Ramos (cell line): ENCODE data around the gene LDLRAP1.

ENCODE experiments used
- in situ Hi-C: fragments of 300-500 bp; cut with MboI; formaldehyde crosslinking; loops from one replicate; pipeline ENCODE4 v1.14.3; 2022; ENCODE audit warnings: low sequenced_read_pairs; ENCODE audit not compliant: unreplicated experiment

The LDLRAP1 gene

DNA sequence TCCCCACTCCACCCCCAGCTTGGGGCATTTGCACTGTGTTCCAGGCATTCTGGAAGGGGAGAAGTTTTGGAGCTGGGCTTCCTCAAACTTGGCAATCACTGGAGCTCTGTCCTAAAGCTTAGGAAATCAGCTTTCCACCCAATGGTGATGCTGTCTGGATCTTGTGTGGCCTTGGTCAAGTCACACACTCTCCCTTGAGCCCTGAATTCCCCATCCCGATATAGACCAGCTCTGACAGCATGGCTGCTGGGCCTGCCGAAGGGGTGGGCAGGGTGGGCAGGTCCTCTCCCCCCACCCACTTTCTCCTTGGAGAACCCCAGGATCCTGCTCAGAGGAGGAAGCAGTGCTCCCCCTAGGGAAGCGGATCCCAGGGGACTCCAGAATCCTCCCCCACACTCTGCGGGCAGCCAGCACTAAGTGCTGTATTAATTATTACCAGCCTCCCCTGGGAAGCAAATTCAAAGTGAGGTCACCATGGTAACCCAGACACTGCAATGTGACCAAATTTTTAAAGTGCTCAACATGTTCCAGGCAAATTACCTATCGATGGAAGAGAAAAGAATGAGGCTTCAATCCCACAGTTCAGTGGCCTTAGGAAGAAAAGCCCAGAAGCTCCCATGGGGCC is 21.3 kb upstream of the LDLRAP1 start:
- in situ Hi-C loops, result loop anchor here (10.0 to 25.0 kb wide), 2 partner anchors 110 to 273 kb away; partner anchors contain the start of gene RHCE

DNA sequence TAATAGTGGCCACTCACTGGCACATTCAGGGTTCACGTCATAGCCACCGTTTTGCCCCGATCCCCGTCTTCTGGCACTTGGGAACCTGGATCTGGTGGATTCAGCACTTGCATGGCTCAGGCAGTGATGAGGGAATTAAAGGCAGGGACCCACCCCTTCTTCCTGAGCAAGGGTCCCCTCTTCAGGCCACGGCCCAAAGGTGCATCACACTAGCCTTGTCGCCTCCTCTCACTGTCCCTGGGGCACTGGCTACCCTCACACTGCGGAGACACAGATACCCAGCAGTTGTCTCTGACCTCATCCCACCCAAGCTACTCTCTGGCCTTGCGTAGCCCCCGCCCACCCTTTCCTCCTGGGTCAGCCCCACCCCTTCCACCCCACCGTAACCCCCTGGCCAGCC is 19.9 kb upstream of the LDLRAP1 start:
- in situ Hi-C loops, result loop anchor here (10.0 to 25.0 kb wide), 2 partner anchors 111 to 271 kb away; partner anchors contain the start of gene RHCE

DNA sequence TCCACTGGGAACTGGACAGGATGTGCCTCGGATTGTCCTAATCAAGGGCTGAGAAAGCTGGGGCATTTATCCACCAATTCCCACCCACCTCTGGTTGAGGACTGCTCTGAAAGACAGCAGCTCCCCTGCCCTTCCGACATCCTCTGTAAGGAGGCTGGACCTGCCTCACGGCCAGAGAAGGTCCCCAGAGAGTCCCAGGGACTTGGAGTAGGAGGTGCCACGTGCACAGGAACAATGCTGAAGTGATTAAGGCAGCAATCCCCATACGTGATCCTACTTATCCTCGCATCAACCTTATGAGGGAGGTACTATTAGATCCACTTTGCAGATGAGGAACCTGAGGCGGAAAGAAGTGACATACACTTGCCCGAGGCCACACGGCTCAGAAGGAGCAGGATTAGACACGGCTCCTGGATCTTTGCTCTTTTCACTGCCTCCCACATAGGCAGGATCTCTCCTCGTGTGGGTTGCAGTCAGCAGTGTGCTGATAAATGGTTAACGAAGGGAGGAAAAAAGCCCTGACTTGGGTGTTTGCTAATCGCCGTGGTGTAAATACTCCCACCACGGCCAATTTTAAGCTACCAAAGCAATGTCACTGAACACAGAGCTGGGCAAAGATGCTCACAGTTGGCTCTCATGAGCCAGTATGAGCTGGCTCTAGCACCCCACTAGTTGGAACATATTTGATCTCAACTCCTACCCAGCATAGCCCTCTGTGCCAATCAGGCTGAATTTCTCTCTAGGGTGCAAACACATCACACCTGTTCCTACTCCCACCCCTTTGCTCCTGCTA is 18.6 kb upstream of the LDLRAP1 start:
- in situ Hi-C loops, result loop anchor here (10.0 to 25.0 kb wide), 2 partner anchors 112 to 270 kb away; partner anchors contain the start of gene RHCE

DNA sequence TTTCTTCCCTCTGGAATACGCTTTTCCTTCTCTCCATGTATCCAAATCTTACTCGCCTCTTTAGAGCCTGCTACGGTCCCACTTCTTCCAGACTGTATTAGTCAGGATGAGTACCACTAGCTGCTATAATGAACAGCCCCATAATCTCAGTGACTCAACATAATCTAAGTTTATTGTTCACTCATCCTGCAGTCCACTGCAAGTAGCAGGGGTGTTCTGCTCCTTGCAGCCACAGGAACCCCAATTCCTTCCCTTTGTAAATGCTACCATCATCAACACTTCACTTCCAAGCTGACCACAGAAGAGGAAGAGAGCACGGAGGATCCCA is 18.1 kb upstream of the LDLRAP1 start:
- in situ Hi-C loops, result loop anchor here (10.0 kb wide), 1 partner anchor 269 kb away; no protein-coding TSS in a partner anchor

DNA sequence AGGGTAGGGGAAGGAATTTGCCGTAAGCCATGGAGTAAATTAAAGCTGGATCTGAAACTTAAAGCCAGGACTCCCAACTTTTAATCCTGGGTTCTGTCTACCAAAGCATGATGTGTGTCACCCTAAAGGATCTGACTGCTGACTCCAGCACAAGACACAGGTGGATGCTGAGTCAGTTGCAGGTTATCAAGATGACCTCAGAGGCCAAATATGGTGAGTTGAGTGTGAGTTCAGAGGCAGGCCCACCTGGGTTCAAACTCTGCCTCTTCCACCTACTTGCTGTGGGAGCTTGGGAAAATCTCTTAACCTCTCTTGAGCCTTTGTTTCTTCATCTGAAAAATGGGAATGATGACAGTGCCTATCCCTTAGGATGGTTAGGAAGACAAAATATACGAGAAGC is 16.7 kb upstream of the LDLRAP1 start:
- in situ Hi-C loops, result loop anchor here (10.0 kb wide), 1 partner anchor 268 kb away; no protein-coding TSS in a partner anchor

DNA sequence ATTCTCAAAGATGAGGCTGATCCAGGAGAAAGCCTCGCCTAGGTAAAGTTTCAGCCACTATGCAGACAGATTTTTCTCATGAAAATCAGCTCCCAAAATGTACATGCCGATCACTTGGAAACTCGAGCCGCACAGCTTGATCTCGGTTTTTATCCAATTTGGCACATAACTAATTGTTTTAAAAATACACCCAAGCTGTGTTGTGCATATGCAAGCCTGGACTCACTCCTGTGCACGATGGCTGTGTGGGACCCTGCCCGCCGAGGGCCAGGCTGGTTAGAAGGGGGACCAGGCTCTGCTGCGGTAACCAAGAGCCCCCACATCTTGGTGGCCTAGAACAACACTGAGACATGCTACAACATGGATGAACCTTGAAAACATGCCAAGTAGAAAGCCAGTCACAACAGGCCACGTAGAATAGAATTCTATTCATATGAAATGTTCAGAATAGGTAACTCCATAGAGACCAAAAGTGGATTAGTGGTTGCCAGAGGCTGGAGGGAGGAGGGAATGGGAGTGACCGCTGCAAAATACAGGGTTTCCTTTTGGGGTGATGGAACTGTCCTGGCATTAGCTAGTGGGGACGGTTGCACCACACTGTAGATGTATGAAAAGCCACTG is 16.1 kb upstream of the LDLRAP1 start:
- in situ Hi-C loops, result loop anchor here (10.0 kb wide), 1 partner anchor 267 kb away; no protein-coding TSS in a partner anchor

DNA sequence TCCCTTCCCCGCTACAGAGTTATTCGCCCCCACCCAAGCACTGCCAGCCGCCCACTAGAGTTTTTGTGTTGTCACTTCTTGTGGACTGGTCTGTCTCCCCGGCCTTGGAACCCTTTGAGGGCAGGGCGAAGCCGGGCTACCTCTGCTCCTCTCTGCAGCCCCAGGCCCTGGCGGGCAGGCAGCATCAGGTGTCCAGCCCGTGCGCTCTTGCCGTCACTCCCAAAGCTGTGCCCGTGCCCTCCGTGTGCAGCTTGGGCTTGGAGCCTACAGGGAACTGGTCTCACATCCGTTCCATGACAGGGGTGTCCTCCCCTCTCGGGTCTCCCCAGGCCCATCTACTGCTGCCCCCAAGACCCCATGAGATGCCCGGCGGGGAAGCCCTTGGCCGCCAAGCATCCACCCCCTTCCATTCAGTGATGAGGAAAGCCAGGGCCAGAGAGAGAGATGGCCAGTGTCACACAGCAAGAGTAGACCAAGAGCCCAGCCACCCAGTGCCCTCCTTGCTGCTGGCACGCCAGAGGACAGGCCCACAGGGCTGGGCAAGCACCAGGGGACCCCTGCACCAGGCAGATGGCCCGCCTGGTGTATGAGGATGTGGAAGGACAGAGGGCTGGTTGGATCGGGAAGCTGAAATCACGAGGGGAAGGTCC is 15.3 kb upstream of the LDLRAP1 start:
- in situ Hi-C loops, result loop anchor here (10.0 kb wide), 1 partner anchor 267 kb away; no protein-coding TSS in a partner anchor

DNA sequence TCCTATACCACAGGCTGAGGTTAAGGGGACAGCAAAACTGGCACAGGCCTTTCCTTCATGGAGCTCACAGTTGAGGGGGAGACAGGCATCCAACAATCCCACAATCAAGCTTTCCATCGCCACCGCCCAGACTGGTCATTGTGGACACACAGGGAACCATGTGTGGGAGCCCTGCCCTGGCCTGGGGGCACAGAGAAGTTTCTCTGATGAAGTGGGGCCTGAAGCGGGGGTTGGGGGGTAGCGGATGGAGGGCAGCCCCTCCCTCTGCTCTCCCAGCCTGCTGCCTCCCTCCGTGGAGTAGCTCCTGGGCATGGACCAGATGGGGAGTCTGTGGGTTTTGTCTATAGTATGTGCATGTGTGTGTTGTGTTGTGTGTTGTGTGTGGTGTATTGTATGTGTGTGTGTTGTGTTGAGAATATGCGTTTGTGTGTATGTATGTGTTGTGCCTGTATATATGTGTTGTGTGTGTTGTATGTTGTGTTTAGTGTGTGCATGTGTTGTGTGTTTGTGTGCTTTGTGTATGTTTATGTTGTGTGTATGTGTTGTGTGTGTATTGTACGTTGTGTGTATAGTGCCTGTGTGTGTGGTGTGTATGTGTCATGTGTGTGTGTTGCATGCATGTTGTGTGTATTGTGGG is 14.4 kb upstream of the LDLRAP1 start:
- in situ Hi-C loops, result loop anchor here (10.0 kb wide), 1 partner anchor 266 kb away; no protein-coding TSS in a partner anchor

DNA sequence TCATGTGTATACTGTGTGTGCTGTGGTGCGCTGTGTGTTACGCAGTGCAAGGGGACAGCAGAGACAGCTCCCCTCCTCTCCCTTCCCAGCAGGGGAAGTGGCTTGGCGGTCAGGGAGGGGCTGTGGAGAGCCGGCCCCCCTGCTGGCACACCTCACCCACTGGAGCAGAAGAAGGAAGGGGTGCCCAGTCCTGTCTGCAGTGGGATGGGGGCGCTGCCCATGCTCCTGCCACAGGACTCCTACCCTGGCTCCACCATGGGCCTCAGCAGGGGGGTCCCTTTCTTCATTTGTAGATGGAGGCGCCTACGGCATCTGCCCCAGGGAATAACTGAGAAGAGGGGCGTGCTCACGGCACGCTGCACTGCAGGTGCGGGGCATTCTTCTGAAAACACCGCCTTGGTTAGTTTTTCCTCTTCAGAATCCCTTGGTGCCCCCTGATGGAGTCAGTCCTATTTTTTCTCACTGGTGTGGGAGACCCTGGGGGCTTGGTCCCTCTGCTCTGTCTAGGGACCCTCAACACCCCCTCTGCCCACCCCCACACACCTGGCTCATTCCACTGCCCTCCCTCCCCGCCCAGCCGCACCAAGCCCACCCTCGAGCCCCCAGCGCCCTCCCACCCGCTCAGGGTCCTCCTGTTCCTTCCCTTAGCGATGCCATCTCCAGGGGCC is 13.8 kb upstream of the LDLRAP1 start:
- in situ Hi-C loops, result loop anchor here (10.0 kb wide), 1 partner anchor 265 kb away; no protein-coding TSS in a partner anchor

DNA sequence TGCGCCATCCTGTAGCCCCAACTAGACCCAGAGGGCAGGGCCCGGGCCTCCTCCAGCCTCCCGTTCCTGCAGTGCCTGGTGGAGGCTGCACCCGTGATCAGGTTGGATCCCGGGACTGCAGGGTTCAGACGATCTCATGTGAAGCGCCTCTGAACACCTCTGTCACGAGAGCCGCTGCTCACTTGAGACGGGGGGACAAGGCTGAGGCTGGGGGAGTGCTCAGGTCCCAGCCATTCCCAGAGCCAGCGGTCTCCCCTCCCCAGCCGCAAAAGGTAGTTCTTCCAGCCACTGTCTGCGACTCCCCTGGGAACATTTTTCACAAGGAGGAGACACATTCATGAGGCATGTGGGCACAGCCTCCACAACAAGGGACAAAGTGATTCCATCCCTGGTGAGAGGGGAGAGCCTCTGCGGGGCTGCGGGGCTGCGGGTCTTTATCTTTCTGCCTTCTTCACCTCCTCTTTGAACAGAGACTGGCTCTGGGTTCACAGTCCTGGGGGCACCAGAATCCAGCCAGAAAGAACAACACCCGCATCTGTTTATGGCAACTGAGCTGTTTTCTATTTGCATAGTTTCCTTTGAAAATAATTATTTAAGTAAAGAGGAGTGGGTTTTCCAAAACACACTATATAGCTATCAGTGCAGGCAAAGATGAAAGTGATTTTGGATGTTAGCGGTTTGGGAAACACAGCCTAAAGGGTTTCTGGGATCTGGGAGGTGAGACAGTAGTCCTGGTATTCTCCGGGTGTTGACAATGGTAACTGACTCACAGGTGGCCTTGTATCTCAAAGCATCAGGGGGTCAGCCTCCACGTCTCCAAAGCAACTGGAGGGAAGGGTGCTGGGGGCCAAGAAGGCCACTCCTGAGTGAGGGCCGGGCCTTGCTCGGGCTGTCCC is 13.0 kb upstream of the LDLRAP1 start:
- in situ Hi-C loops, result no loop called here

DNA sequence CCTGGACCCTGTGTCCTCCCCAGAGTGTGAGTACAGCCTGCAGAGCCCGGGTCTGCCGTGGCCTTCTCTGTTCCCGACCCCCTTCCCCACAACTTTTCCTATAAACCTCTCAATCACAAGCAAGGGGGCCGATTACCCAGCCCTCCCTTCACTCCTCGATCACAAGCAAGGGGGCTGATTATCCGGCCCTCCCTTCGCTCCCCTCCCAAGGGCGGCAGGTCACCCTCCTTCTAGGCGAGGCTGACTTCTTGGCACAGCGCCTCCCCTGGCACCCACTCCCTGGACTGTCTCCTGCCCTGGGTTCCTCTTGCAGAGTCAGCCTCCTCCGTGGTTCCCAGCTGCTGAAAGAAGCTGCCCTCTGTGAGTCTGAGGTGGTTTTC is 12.3 kb upstream of the LDLRAP1 start:
- in situ Hi-C loops, result no loop called here

DNA sequence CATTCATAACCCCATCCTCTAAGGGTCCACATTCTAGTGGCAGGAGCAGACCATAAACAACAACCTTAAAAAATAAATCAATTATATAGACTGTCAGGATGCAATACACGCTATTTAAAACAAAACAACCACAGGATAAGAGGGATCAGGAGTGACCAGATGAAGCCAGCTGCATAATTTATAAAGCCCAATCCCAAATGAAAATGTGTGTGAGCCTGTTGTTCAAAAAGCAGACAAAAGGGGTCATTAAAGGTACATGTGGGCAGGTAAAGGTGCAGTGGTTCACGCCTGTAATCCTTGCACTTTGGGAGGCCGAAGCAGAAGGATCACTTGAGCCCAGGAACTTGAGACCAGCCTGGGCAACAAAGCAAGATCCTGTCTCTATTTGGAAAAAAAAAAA is 10.4 kb upstream of the LDLRAP1 start:
- in situ Hi-C loops, result no loop called here

DNA sequence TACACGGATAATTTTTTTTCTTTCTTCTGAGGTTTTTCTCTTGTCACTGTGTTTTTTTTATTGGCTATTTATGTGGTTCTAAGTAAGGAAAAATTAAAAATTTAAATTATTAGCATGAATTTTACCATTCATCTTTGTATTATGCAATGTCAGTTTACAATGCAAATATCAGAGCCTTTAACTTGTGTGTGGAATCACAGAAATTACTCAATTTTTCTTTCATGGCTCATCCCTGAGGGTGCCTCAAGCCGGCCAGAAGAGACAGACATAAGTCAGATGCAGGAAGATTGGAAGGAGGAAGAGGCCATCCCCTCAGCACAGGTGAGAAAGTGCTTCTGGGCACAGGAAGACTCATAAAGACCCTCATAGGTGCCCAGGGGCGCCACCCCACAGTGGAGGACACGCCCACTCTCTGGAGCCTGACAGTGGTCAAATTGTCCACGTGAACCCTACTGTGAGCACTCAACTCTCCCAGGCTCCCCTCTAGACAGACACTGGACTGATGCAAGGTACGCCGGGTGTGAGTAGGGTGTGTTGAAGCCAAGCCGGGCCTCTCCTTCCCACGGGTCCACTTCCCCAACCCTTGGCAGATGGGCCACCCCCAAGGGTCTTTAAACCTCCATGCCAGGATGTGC is 9.5 kb upstream of the LDLRAP1 start:
- in situ Hi-C loops, result no loop called here

DNA sequence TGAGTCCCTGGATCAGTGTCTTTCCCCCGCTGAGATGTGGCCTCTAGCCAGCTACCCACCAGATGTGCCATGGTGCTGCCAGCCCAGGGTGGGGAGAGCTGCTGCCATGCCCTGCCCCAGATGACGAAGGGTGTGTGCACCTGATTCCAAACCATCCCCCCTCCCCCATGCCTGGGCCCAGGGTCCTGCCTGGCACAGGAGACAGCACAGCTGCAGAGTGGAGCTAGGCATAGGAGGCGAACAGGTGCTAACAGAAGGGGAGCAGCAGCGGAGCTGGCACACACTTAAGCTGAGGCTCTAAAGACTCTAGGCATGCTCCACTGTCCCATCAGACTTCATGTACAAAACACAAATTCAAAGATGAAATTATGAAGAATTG is 9.0 kb upstream of the LDLRAP1 start:
- in situ Hi-C loops, result no loop called here

DNA sequence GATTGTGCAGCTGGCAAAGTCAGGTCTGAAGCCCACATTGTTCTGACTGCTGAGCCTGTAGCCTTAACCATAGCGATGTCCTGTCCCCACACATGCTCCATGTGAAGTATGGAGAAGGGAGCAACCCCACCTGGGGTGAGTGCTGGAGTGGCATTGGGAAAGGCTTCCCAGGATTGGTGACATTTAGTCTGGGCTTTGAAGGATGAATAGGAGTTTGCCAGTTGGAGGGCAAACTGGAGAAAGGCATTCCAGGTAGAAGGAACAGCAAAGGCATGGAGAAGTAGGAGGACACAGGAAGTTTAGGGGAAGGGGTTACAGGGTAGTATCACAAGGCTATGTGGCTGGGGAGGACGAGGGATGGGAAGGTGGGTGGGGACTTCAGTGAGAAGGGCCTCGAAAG is 7.3 kb upstream of the LDLRAP1 start:
- in situ Hi-C loops, result no loop called here

DNA sequence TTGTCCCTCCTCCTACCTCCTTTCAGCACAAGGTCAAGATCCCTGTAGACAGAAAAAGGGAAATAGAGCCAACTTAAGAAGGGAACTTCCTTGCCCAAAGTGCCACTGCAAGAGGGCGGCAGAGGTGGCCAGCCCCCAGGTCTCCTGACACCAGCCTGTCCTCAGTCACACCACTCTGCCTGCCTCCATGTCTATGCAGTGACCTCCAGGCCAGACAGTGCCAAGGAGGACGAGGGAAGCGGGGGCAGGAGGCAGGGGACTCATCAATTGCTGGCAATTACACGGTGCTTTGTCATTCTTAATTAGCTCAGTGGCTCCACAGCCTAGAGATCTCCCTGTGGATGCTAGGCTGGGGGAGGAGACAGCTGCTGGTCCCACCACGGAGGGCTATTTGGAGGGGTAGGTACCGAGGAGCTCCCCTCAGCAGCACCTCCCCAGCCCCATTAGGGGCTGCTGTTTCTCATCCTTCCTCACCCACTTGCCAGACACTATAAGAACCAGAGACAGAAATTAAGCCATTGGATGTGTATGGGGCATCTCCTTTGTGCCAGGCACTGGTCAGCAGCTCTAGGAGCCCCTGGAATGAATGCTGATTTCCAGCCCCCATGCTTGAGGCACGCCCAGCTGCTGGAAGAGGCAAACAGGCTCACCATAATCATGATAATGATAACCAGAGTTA is 6.1 kb upstream of the LDLRAP1 start:
- in situ Hi-C loops, result no loop called here

DNA sequence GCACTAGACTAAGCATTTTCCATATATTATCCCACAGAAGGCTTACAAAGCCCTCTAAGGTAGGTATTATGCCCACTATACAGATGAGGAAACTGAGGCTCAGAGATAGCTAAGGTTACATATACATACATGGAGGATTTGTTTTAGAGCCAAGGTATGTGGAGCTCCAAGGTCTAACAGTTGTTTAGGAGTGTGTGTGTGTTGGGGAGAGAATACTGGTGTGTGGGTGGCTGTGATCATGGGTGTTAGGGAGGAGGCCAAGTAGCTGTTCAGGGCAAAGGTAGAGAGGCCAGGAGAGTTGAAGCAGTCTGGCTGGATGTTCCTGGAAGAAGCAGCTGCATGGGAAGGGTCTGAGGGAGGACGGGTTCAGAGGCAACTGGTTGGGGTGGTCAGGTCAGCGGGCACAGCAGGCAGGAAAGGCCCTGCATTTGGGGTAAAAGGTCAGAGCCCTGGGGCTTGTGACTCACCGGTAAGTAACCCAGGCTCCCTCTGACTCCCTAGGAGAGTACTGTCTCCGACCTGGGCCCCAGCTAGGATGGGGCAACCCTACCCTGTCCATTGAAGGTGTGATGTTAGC is 5.1 kb upstream of the LDLRAP1 start:
- in situ Hi-C loops, result no loop called here
